ENCODE data around the gene PDHA2. TPM values are rescaled to one million over a fixed set of nuclear protein-coding genes. Genes with fewer than 3 reads are reported as not detected.
"Not testable (repeated sequence)": the region's sequence is repeated elsewhere in the genome, so short reads cannot be mapped to it uniquely, and the experiment has no call there.

Gene PDHA2
- total RNA-seq, 1 donor: not detected

- no peaks in the 10 kb centered on the region for H3K36me3 ChIP-seq (ENCODE audit: insufficient read depth, low read length)
- DNase-seq (ENCODE audit: insufficient read length, low spot score, missing footprints): no peak
- H3K27ac ChIP-seq (ENCODE audit: low read depth, low read length): no peak overlapping the region
- H4K20me1 ChIP-seq (ENCODE audit: insufficient read depth, low read length): no peaks in the 10 kb centered on the region
- H3K4me2 ChIP-seq (ENCODE audit: insufficient read depth, low read length): no peak overlapping the region
- no peak overlapping the region for H3K4me3 ChIP-seq (ENCODE audit: insufficient read depth, low read length)
- no peaks in the 10 kb centered on the region for H3K9me3 ChIP-seq (ENCODE audit: low read depth, low read length)
- H3K79me2 ChIP-seq (ENCODE audit: insufficient read depth, low read length): no peaks in the 10 kb centered on the region
- no peaks in the 10 kb centered on the region for H3K27me3 ChIP-seq (ENCODE audit: insufficient read depth, low read length)
- no peaks in the 10 kb centered on the region for H3K4me1 ChIP-seq (ENCODE audit: insufficient read depth, low read length)
- no peak overlapping the region for H2AFZ ChIP-seq (ENCODE audit: low read length)
- TF ChIP-seq CTCF (IDR thresholded peaks at IDR 0.05; ENCODE audit: extremely low read depth, low read depth, low read length): no peak
These were observed 17.9 kb downstream of the PDHA2 start for GRCh38 chr4:95857761-95858160.

DNA sequence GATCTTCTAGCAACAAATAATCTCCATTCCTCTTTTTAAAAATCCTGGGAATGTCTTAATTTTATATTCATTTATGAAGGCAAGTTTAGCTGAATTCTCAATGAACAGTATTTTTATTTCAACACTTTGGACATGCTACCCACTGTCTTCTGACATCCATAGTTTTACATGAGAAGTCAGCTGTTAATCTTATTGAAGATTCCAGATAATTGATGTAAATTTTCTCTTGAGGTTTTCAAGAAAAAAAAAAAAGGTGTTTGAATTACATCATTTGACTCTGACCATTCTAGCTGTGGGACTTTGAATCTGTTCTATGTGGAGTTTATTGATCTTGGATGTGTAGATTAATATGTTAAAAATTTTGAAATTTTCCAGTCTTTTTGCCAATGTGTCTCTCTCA lies 28.0 kb downstream of the PDHA2 start:
- no peak for DNase-seq (ENCODE audit: insufficient read length, low spot score, missing footprints)
- H3K79me2 ChIP-seq (ENCODE audit: insufficient read depth, low read length): no peaks in the 10 kb centered on the region
- H3K9me3 ChIP-seq (ENCODE audit: low read depth, low read length): peaks cover 1% of the 10 kb centered on the region
- H3K27me3 ChIP-seq (ENCODE audit: insufficient read depth, low read length): no peaks in the 10 kb centered on the region
- H3K36me3 ChIP-seq (ENCODE audit: insufficient read depth, low read length): no peaks in the 10 kb centered on the region
- no peak overlapping the region for H2AFZ ChIP-seq (ENCODE audit: low read length)
- H3K27ac ChIP-seq (ENCODE audit: low read depth, low read length): no peak overlapping the region
- no peak overlapping the region for H3K4me2 ChIP-seq (ENCODE audit: insufficient read depth, low read length)
- no peak overlapping the region for H3K4me3 ChIP-seq (ENCODE audit: insufficient read depth, low read length)
- no peaks in the 10 kb centered on the region for H3K4me1 ChIP-seq (ENCODE audit: insufficient read depth, low read length)
- TF ChIP-seq CTCF (IDR thresholded peaks at IDR 0.05; ENCODE audit: extremely low read depth, low read depth, low read length): no peak
- no peaks in the 10 kb centered on the region for H4K20me1 ChIP-seq (ENCODE audit: insufficient read depth, low read length)

DNA sequence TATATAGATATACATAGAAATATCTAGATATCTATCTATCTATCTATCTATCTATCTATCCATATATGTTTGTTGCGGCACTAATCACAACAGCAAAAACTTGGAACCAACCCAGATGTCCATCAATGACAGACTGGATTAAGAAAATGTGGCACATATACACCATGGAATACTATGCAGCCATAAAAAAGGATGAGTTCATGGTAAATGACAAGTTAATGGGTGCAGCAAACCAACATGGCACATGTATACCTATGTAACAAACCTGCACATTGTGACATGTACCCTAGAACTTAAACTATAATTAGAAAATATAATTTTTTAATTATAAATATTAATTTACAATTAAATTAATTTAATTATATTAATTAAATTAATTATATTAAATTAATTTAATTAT lies 29.5 kb downstream of the PDHA2 start:
- not testable (repeated sequence) for H2AFZ ChIP-seq (ENCODE audit: low read length); H3K4me3 ChIP-seq (ENCODE audit: insufficient read depth, low read length); DNase-seq (ENCODE audit: insufficient read length, low spot score, missing footprints); H3K4me1 ChIP-seq (ENCODE audit: insufficient read depth, low read length); H3K79me2 ChIP-seq (ENCODE audit: insufficient read depth, low read length); H3K27ac ChIP-seq (ENCODE audit: low read depth, low read length); H3K4me2 ChIP-seq (ENCODE audit: insufficient read depth, low read length); H3K9me3 ChIP-seq (ENCODE audit: low read depth, low read length); H3K36me3 ChIP-seq (ENCODE audit: insufficient read depth, low read length); H3K27me3 ChIP-seq (ENCODE audit: insufficient read depth, low read length); H4K20me1 ChIP-seq (ENCODE audit: insufficient read depth, low read length)

- H3K36me3 ChIP-seq (ENCODE audit: insufficient read depth, low read length): no peaks in the 10 kb centered on the region
- TF ChIP-seq CTCF (IDR thresholded peaks at IDR 0.05; ENCODE audit: extremely low read depth, low read depth, low read length): no peak
- no peaks in the 10 kb centered on the region for H3K27me3 ChIP-seq (ENCODE audit: insufficient read depth, low read length)
These were observed 30.1 kb downstream of the PDHA2 start for GRCh38 chr4:95869961-95870500.

More at GRCh38 chr4:95869961-95870500, 30.1 kb downstream of the PDHA2 start:
- H3K4me2 ChIP-seq (ENCODE audit: insufficient read depth, low read length): no peak overlapping the region
- H2AFZ ChIP-seq (ENCODE audit: low read length): no peak overlapping the region
- no peak overlapping the region for H3K4me3 ChIP-seq (ENCODE audit: insufficient read depth, low read length)
- DNase-seq (ENCODE audit: insufficient read length, low spot score, missing footprints): no peak
- no peaks in the 10 kb centered on the region for H3K4me1 ChIP-seq (ENCODE audit: insufficient read depth, low read length)
- no peak overlapping the region for H3K27ac ChIP-seq (ENCODE audit: low read depth, low read length)
- H3K9me3 ChIP-seq (ENCODE audit: low read depth, low read length): peaks cover 1% of the 10 kb centered on the region
- no peaks in the 10 kb centered on the region for H3K79me2 ChIP-seq (ENCODE audit: insufficient read depth, low read length)
- no peaks in the 10 kb centered on the region for H4K20me1 ChIP-seq (ENCODE audit: insufficient read depth, low read length)
